SH-SY5Y (cell line): ENCODE results near the gene HSPA2.

ENCODE experiments used
- GATA2 ChIP-seq: IDR thresholded peaks from 2 replicates; pipeline ENCODE4 v1.6.1; 2011; ENCODE audit warnings: mild to moderate bottlenecking, low read depth, low read length
- GATA3 ChIP-seq: IDR thresholded peaks from 2 replicates; pipeline ENCODE4 v1.6.1; 2011; ENCODE audit warnings: low read depth, mild to moderate bottlenecking, low read length, moderate library complexity

DNA sequence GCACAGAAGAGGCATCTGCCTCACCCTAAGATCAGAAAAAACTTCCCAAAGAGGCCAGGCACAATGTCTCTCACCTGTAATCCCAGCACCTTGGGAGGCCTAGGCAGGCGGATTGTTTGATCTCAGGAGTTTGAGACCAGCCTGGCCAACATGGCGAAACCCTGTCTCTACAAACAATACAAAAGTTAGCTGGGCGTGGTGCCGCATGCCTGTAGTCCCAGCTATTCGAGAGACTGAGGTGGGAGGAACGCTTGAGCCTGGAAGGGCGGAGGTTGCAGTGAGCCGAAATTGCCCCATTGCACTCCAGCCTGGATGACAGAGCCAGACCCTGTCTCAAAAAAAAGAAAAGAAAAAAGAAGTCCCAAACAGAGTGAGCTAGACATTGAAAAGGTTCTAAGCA is 31.5 kb upstream of the HSPA2 start:
- TF ChIP-seq GATA3 (no peak), GATA2 (no peak)
